HUES64 (cell line): Measurements from ENCODE around the gene EFCAB7.

ENCODE experiments used
- H3K27ac ChIP-seq: 2 replicates; pipeline ENCODE4 v1.7.0; 2013; ENCODE audit warnings: low read depth, low read length, inconsistent platforms
- H3K27me3 ChIP-seq: 2 replicates; pipeline ENCODE4 v1.6.1; 2013; ENCODE audit warnings: mild to moderate bottlenecking, low read length; ENCODE audit not compliant: insufficient read depth
- H3K36me3 ChIP-seq: 2 replicates; pipeline ENCODE4 v1.6.1; 2013; ENCODE audit warnings: mild to moderate bottlenecking, low read length; ENCODE audit not compliant: insufficient read depth
- H3K4me1 ChIP-seq: 2 replicates; pipeline ENCODE4 v1.6.1; 2013; ENCODE audit warnings: mild to moderate bottlenecking, low read length, moderate library complexity; ENCODE audit not compliant: insufficient read depth
- H3K4me3 ChIP-seq: 2 replicates; pipeline ENCODE4 v1.5.1; 2013; ENCODE audit warnings: mild to moderate bottlenecking, low read length, moderate library complexity
- H3K9ac ChIP-seq: 2 replicates; pipeline ENCODE4 v1.6.1; 2013; ENCODE audit warnings: mild to moderate bottlenecking, low read depth, low read length
- H3K9me3 ChIP-seq: 2 replicates; pipeline ENCODE4 v1.6.1; 2013; ENCODE audit warnings: low read depth, low read length; ENCODE audit not compliant: insufficient read depth
- WGBS: fragments of 150-250, 120-280 bp; methylation state at CpG from one replicate; pipeline ENCODE4 v1.1.7; 2013; ENCODE audit warnings: missing lambda C conversion rate; 5-methylcytosine and 5-hydroxymethylcytosine counted together

Gene EFCAB7

GRCh38 chr1:63516629-63517028, 6.7 kb upstream of the EFCAB7 start:
- Histone ChIP-seq H3K9ac (no peak overlapping the region), H3K4me1 (no peaks in the 10 kb centered on the region), H3K9me3 (peaks cover 7% of the 10 kb centered on the region; the same call in 1 of the 2 replicates), H3K4me3 (no peak overlapping the region), H3K27ac (no peak overlapping the region), H3K36me3 (peaks cover 9% of the 10 kb centered on the region; the same call in 1 of the 2 replicates), H3K27me3 (no peaks in the 10 kb centered on the region)
- no CpG with 5 or more reads among the region's 2 CpGs for WGBS

GRCh38 chr1:63523738-63524137, 413 bp downstream of the EFCAB7 start:
- peaks cover 7% of the 10 kb centered on the region for H3K4me1 ChIP-seq
- peak overlapping the region; percentile 91 for H3K4me3 ChIP-seq
- H3K9ac ChIP-seq = peak overlapping the region; percentile 89
- H3K9me3 ChIP-seq = no peaks in the 10 kb centered on the region
- H3K27ac ChIP-seq = peak overlapping the region; percentile 90; the same call in 1 of the 2 replicates
- H3K36me3 ChIP-seq = no peaks in the 10 kb centered on the region
- no peaks in the 10 kb centered on the region for H3K27me3 ChIP-seq
- WGBS = 5% methylated on average over 11 of the region's 11 CpGs

DNA sequence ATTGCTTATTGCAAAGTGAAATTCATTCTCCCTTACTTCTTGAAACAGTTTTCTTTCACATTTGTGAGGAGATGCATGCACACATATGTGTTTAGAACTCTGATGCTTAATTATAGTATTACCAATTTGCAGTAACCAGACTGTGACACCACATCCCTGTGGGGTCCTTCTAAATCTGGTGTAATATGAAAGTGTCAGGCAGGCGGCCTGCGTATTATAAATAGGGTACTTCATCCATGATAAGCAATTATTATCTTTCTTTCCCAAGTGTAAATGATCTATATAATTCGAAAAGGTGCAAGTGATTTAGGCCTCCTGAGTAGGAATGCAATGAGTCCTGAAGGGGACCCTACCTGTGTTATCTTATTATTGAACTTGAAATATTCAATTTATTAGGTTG, 876 bp downstream of the EFCAB7 start:
- Histone ChIP-seq H3K27me3 (no peaks in the 10 kb centered on the region), H3K4me1 (peaks cover 7% of the 10 kb centered on the region), H3K9me3 (no peaks in the 10 kb centered on the region), H3K36me3 (no peaks in the 10 kb centered on the region), H3K4me3 (peak overlapping the region; percentile 91), H3K27ac (no peak overlapping the region), H3K9ac (peak overlapping the region; percentile 89)
- WGBS = 84% methylated on average over 2 of the region's 3 CpGs

- H3K27ac ChIP-seq = no peak overlapping the region
- H3K4me3 ChIP-seq = no peak overlapping the region
- H3K4me1 ChIP-seq = peaks cover 18% of the 10 kb centered on the region
- H3K36me3 ChIP-seq = peaks cover 16% of the 10 kb centered on the region; the same call in 1 of the 2 replicates
- no peaks in the 10 kb centered on the region for H3K27me3 ChIP-seq
- no peaks in the 10 kb centered on the region for H3K9me3 ChIP-seq
- H3K9ac ChIP-seq = no peak overlapping the region
- WGBS = 100% methylated on average over 1 of the region's 1 CpG
These were observed 9.4 kb downstream of the EFCAB7 start for GRCh38 chr1:63532727-63533126.

DNA sequence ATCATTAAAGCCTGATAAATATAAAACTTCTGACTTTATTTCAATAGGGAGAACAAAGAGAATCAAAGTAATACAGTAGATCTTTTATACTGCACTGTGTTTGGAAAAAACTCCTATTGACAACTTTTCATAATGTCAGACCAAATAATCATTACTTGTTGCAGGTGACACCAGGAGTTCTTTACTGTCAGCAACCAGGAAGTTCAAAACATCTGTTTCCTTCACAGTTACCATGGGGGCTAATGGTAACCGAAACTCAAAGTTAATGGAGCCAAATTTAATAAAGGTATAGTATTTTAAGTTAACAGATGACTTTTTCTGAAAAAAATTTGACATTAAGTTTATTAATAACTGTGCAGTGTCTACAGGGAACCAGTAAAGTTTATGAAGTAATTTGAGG, 10.6 kb downstream of the EFCAB7 start:
- Histone ChIP-seq H3K4me1 (peaks cover 19% of the 10 kb centered on the region), H3K36me3 (peaks cover 16% of the 10 kb centered on the region; the same call in 1 of the 2 replicates), H3K9me3 (no peaks in the 10 kb centered on the region), H3K27me3 (no peaks in the 10 kb centered on the region), H3K27ac (no peak overlapping the region), H3K9ac (no peak overlapping the region), H3K4me3 (no peak overlapping the region)
- WGBS = 100% methylated on average over 1 of the region's 1 CpG

- peaks cover 16% of the 10 kb centered on the region; the same call in 1 of the 2 replicates for H3K36me3 ChIP-seq
- H3K9ac ChIP-seq = no peak overlapping the region
- no peak overlapping the region for H3K4me3 ChIP-seq
- H3K9me3 ChIP-seq = no peaks in the 10 kb centered on the region
- H3K27ac ChIP-seq = no peak overlapping the region
- no peaks in the 10 kb centered on the region for H3K27me3 ChIP-seq
- peaks cover 19% of the 10 kb centered on the region for H3K4me1 ChIP-seq
These were observed 11.1 kb downstream of the EFCAB7 start for GRCh38 chr1:63534406-63534805.

GRCh38 chr1:63537006-63537405, 13.7 kb downstream of the EFCAB7 start:
- Histone ChIP-seq H3K27ac (peak overlapping the region; percentile 58; the same call in 1 of the 2 replicates), H3K9ac (no peak overlapping the region), H3K4me3 (no peak overlapping the region), H3K4me1 (peaks cover 19% of the 10 kb centered on the region), H3K27me3 (no peaks in the 10 kb centered on the region), H3K36me3 (peaks cover 16% of the 10 kb centered on the region; the same call in 1 of the 2 replicates), H3K9me3 (no peaks in the 10 kb centered on the region)
- WGBS = 69% methylated on average over 2 of the region's 2 CpGs

GRCh38 chr1:63537940-63538339, 14.6 kb downstream of the EFCAB7 start:
- Histone ChIP-seq H3K27ac (no peak overlapping the region), H3K9ac (no peak overlapping the region), H3K9me3 (no peaks in the 10 kb centered on the region), H3K27me3 (no peaks in the 10 kb centered on the region), H3K36me3 (peaks cover 10% of the 10 kb centered on the region; the same call in 1 of the 2 replicates), H3K4me3 (no peak overlapping the region), H3K4me1 (peaks cover 19% of the 10 kb centered on the region)
- WGBS = 67% methylated on average over 1 of the region's 1 CpG

DNA sequence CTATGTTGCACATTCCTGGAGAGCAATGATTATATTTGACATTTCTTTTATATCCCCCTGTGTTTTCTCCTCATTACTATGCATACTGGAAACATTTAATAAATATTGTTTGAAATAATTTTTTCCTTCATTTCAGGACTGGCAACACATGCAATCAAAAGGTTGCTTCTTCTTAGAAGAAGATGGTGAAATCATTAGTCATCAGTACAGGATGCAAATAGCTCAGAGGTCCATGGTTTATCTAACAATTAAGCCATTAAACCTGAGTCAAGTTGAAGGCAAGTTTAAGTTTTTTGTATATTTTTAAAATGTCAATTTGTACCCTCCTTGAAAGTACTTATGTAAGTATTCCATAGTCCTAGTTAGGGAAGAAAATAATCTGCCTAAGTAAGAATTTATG, 22.5 kb downstream of the EFCAB7 start:
- Histone ChIP-seq H3K36me3 (no peaks in the 10 kb centered on the region), H3K4me1 (no peaks in the 10 kb centered on the region), H3K4me3 (no peak overlapping the region), H3K9ac (no peak overlapping the region), H3K27me3 (no peaks in the 10 kb centered on the region), H3K27ac (no peak overlapping the region), H3K9me3 (no peaks in the 10 kb centered on the region)

- H3K4me3 ChIP-seq = no peak overlapping the region
- no peaks in the 10 kb centered on the region for H3K27me3 ChIP-seq
- H3K27ac ChIP-seq = no peak overlapping the region
- H3K9me3 ChIP-seq = no peaks in the 10 kb centered on the region
- H3K4me1 ChIP-seq = no peaks in the 10 kb centered on the region
- 93% methylated on average over 2 of the region's 2 CpGs for WGBS
- no peaks in the 10 kb centered on the region for H3K36me3 ChIP-seq
- no peak overlapping the region for H3K9ac ChIP-seq
These were observed 24.4 kb downstream of the EFCAB7 start for GRCh38 chr1:63547621-63548294.

DNA sequence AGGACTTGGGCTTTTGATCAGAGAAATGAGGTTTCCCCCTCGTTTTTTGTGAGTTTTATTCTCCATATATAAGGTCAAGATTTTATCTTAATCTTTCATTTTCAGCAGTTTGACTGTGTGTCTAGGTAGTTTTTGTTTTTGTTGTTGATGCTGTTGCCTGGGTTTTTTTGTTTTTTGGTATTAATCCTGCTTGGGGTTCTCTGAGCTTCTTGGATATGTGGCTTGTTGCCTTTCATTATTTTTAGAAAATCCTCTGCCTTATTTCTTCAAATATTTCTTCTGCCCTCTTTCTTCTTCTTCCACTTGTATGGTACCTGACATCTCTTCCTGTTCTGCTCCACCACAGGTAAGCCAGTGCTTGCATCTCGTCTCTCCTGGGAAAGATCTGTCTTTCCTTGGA, 25.0 kb downstream of the EFCAB7 start:
- Histone ChIP-seq H3K27ac (no peak overlapping the region), H3K4me3 (no peak overlapping the region), H3K27me3 (no peaks in the 10 kb centered on the region), H3K9me3 (no peaks in the 10 kb centered on the region), H3K9ac (no peak overlapping the region), H3K4me1 (no peaks in the 10 kb centered on the region), H3K36me3 (no peaks in the 10 kb centered on the region)
- WGBS = 94% methylated on average over 2 of the region's 2 CpGs

DNA sequence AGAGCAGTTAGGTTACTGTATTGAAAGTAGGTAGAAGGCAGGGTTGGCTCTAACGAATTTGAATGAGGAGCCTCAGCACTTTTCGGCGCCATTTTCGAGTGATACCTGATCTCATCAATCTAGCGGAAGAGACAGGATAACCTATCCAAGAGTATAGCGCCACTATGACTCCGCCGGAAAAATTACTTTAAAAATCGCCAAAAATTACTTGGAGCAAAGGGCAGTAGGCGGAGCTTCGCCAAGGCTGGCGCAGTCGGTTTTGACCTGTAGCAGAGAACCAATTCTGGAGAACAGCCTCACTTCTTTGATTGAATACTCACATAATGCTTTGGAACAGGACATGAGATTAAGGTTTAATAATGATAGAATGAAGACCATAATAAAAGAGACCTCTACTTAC, 25.6 kb downstream of the EFCAB7 start:
- Histone ChIP-seq H3K27ac (no peak overlapping the region), H3K9me3 (no peaks in the 10 kb centered on the region), H3K9ac (no peak overlapping the region), H3K4me1 (no peaks in the 10 kb centered on the region), H3K36me3 (no peaks in the 10 kb centered on the region), H3K4me3 (no peak overlapping the region), H3K27me3 (no peaks in the 10 kb centered on the region)
- 92% methylated on average over 13 of the region's 13 CpGs for WGBS
